Peyer's patch (tissue), 4 donors: ENCODE measurements around the gene ALPI.

ENCODE experiments used
- POLR2A ChIP-seq, 2 donors: fragments of 450-650 bp; IDR thresholded peaks; one replicate each; pipeline ENCODE4 v1.5.1; 2017; ENCODE audit warnings: antibody characterized with exemption in 2 of 2, mild to moderate bottlenecking in 2 of 2, moderate library complexity in 2 of 2
- TF ChIP-seq, protein P1 (sequence below), 6 experiments: fragments of 450-650 bp in 4 of 6; fragments of 200-600 bp in 2 of 6; sonication (generic) in 1 of 6; IDR thresholded peaks; one replicate each; pipeline ENCODE4 v1.5.1; 2017 to 2019; ENCODE audit warnings: antibody characterized with exemption in 6 of 6, mild to moderate bottlenecking in 3 of 6, moderate library complexity in 1 of 6

GRCh38 chr2:232502911-232503808 is 47.2 kb downstream of the ALPI start:
- TF ChIP-seq, protein P1, sequence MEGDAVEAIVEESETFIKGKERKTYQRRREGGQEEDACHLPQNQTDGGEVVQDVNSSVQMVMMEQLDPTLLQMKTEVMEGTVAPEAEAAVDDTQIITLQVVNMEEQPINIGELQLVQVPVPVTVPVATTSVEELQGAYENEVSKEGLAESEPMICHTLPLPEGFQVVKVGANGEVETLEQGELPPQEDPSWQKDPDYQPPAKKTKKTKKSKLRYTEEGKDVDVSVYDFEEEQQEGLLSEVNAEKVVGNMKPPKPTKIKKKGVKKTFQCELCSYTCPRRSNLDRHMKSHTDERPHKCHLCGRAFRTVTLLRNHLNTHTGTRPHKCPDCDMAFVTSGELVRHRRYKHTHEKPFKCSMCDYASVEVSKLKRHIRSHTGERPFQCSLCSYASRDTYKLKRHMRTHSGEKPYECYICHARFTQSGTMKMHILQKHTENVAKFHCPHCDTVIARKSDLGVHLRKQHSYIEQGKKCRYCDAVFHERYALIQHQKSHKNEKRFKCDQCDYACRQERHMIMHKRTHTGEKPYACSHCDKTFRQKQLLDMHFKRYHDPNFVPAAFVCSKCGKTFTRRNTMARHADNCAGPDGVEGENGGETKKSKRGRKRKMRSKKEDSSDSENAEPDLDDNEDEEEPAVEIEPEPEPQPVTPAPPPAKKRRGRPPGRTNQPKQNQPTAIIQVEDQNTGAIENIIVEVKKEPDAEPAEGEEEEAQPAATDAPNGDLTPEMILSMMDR (IDR thresholded peaks at IDR 0.05): no peak
- TF ChIP-seq POLR2A (IDR thresholded peaks at IDR 0.05): no peak
